ENCODE measurements around the gene GAA. TPM values are rescaled to one million over a fixed set of nuclear protein-coding genes. Genes with fewer than 3 reads are reported as not detected.
"Not testable (repeated sequence)": the region's sequence is repeated elsewhere in the genome, so short reads cannot be mapped to it uniquely, and the experiment has no call there.

The GAA gene
- total RNA-seq, 4 donors from 2014 or later: 39.4 to 59.9 (median 45.3) TPM

- Histone ChIP-seq H3K27me3 (no peaks in the 10 kb centered on the region), H3K4me3 (no peak overlapping the region), H3K36me3 (no peaks in the 10 kb centered on the region), H3K27ac (no peak overlapping the region), H3K4me1 (peaks cover 4% of the 10 kb centered on the region), H3K9me3 (no peaks in the 10 kb centered on the region)
- 93% methylated on average over 11 of the region's 17 CpGs for WGBS
- no peak for TF ChIP-seq EP300 (IDR thresholded peaks at IDR 0.05)
- no peak for TF ChIP-seq POLR2AphosphoS5 (IDR thresholded peaks at IDR 0.05)
- TF ChIP-seq POLR2A (IDR thresholded peaks at IDR 0.05): no peak
- no peak for TF ChIP-seq CTCF (IDR thresholded peaks at IDR 0.05)
- DNase-seq (ENCODE audit: low spot score in 2 of 2): no peak
Measured at GRCh38 chr17:80086081-80086480, 15.3 kb upstream of the GAA start.

GRCh38 chr17:80086616-80087015 is 14.8 kb upstream of the GAA start:
- DNase-seq (ENCODE audit: low spot score in 2 of 2): no peak
- 88% methylated on average over 8 of the region's 11 CpGs for WGBS
- TF ChIP-seq POLR2AphosphoS5 (IDR thresholded peaks at IDR 0.05): no peak
- TF ChIP-seq EP300 (IDR thresholded peaks at IDR 0.05): no peak
- TF ChIP-seq CTCF (IDR thresholded peaks at IDR 0.05): no peak
- no peak for TF ChIP-seq POLR2A (IDR thresholded peaks at IDR 0.05)
- no peaks in the 10 kb centered on the region for H3K27me3 ChIP-seq
- H3K27ac ChIP-seq: no peak overlapping the region
- no peaks in the 10 kb centered on the region for H3K36me3 ChIP-seq
- H3K9me3 ChIP-seq: no peaks in the 10 kb centered on the region
- H3K4me3 ChIP-seq: no peak overlapping the region
- peaks cover 4% of the 10 kb centered on the region for H3K4me1 ChIP-seq

- TF ChIP-seq POLR2AphosphoS5 (IDR thresholded peaks at IDR 0.05): no peak
- TF ChIP-seq CTCF (IDR thresholded peaks at IDR 0.05): no peak
- TF ChIP-seq EP300 (IDR thresholded peaks at IDR 0.05): no peak
- TF ChIP-seq POLR2A (IDR thresholded peaks at IDR 0.05): no peak
- Histone ChIP-seq H3K27me3 (no peaks in the 10 kb centered on the region), H3K27ac (no peak overlapping the region), H3K4me3 (no peak overlapping the region), H3K36me3 (no peaks in the 10 kb centered on the region), H3K9me3 (no peaks in the 10 kb centered on the region), H3K4me1 (peaks cover under 1% of the 10 kb centered on the region)
- DNase-seq (ENCODE audit: low spot score in 2 of 2): no peak
- 87% methylated on average over 28 of the region's 34 CpGs for WGBS
Measured at GRCh38 chr17:80087346-80088265, 13.8 kb upstream of the GAA start.

GRCh38 chr17:80089762-80090161 is 11.6 kb upstream of the GAA start:
- TF ChIP-seq EP300 (IDR thresholded peaks at IDR 0.05): no peak
- TF ChIP-seq POLR2A (IDR thresholded peaks at IDR 0.05): no peak
- no peak for TF ChIP-seq POLR2AphosphoS5 (IDR thresholded peaks at IDR 0.05)
- TF ChIP-seq CTCF (IDR thresholded peaks at IDR 0.05): no peak
- Histone ChIP-seq H3K27me3 (no peaks in the 10 kb centered on the region), H3K27ac (no peak overlapping the region), H3K36me3 (no peaks in the 10 kb centered on the region), H3K4me1 (no peaks in the 10 kb centered on the region), H3K9me3 (no peaks in the 10 kb centered on the region), H3K4me3 (no peak overlapping the region)
- WGBS: 97% methylated on average over 16 of the region's 16 CpGs
- DNase-seq (ENCODE audit: low spot score in 2 of 2): no peak

- H3K4me1 ChIP-seq; H3K4me3 ChIP-seq; H3K9me3 ChIP-seq; DNase-seq (ENCODE audit: low spot score in 2 of 2); H3K36me3 ChIP-seq; H3K27ac ChIP-seq; H3K27me3 ChIP-seq: not testable (repeated sequence)
- WGBS: 94% methylated on average over 44 of the region's 44 CpGs
Measured at GRCh38 chr17:80090164-80090563, 11.2 kb upstream of the GAA start.
